ENCODE data around the gene ANKRD35.

ANKRD35 gene

DNA sequence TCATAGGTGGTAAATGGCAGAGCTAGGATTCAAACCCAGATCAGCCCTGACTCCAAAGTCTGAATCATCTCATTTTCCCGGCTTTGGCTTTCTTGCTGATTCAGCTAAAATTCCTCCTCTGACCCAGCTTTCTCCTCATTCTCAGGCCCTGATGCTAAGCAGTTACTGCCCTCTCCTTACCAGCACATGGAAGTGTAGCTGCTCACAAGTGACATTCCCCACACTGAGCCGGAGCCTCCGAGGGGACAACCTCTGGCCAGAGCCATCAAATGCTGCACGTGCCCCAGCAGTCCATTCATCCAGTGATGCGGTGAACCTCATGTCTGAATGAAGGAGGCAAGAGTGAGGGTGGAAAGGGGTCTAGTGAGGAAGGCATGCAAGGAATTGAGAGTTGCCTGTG is 13.1 kb upstream of the ANKRD35 start:
- no peak for TF ChIP-seq CTCF (IDR thresholded peaks at IDR 0.05)

DNA sequence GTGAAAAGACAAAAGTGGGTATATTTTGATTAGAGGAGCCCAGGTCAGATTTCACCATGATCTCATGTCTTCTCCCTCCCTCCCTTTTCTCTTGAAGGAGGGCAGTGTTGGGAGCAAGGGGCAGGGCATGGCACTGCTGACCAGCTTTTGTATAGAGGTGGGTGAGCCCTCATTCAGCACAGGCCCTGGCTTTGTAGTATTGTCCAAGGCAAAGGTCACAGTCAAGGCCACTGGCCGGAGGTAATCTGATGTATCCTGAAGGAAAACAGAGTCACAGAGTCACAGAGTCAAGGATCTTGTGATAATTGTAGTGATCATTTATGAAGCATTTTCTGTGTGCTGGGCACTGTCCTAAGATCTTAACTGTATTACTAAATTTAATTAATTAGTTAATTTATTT is 12.3 kb upstream of the ANKRD35 start:
- no peak for TF ChIP-seq CTCF (IDR thresholded peaks at IDR 0.05)

DNA sequence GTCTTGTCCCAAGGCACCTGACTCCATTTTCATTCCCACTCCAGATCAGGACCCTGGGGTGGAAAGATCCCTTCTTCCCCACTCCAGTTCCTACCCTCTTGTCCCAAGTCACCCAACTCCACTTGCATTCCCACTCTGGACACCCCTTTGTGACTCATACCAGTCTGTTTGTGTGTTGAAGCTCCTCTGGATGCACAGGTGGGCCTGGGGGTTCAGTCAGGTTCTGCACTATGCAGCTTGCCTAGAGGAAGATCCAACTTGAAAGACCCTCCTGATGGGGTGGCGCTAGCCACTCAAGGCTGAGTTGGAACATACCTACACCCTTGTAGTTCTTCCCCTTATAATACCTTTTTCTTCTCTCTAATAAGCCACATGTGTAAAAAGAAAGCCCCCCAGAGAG is 9.8 kb upstream of the ANKRD35 start:
- TF ChIP-seq CTCF (IDR thresholded peaks at IDR 0.05) = no peak

DNA sequence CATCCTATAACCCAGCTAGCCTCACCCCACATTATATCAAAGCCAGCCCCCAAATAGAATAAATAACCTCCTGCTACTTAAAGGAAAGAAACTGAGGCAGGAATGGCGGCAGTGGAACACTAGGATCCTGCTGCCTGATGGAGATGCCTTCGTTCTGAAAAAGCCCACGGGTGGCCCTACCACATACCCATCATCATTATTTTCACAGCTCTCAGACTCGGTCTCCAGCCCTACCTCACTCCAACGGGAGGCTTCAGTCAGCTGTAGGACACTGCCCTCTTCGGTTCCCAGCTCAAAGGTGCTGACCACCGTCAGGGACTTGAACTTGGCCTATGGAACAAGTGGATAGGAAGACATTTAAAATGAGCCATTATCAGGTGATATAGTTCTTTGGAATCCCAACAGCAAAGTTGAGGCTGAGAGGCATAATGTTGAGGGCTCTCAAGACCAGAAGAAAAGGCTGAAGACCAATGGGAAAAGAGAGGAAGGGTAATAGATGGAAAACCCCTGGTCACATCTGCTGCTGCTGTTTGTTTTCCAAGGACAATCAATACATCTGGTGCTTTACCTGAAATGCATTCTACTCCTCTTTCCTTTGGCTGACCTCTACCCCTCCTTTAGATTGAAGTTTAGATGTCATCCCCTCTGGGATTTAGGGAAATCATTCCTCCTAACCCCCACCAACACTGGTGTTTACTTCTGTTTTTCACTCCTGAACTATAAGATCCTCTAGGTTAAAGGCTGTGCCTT is 7.8 kb upstream of the ANKRD35 start:
- no peak for TF ChIP-seq CTCF (IDR thresholded peaks at IDR 0.05)

DNA sequence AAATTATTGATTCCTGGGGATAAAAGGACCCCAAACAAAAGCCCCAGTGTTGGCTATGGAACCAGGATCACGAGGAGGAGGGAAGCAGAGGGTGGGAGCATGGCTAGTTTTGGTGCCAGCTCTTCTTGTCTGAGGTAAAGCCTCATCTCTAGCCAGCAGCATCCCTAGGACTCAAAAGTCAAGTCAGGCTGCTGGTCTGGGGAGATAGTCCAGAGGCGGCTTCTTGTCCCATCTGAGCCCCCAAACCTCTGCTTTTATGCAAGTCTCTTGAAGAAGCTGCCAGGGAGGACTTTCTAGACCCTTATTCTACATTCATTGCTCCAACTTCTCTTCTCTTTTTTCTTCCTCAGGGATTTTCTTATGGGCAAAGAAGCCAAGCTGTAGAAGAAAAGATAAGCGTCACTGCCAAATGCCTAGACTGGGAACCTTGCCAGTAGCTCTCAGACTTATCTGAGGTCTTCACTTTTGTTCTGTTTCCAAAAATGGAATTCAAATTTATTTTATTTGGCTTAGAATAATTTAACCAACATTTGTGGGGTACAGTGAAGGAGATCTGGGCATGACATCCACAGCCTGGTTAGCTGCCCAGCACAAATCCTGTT is 6.9 kb upstream of the ANKRD35 start:
- no peak for TF ChIP-seq CTCF (IDR thresholded peaks at IDR 0.05)

GRCh38 chr1:145891587-145892485 is 6.2 kb upstream of the ANKRD35 start:
- TF ChIP-seq CTCF (IDR thresholded peaks at IDR 0.05) = peak; percentile 100

GRCh38 chr1:145891143-145891542 is 5.5 kb upstream of the ANKRD35 start:
- TF ChIP-seq CTCF (IDR thresholded peaks at IDR 0.05) = no peak
